ENCODE data around the gene HSPA14.
"Not testable (repeated sequence)": the region's sequence is repeated elsewhere in the genome, so short reads cannot be mapped to it uniquely, and the experiment has no call there.

HSPA14 gene

GRCh38 chr10:14852236-14852635 is 14.1 kb downstream of the HSPA14 start:
- no peak for DNase-seq
- no peaks in the 10 kb centered on the region for H3K27me3 ChIP-seq (replicated peaks in 2 of 5; ENCODE audit: control insufficient read depth in 4 of 5, insufficient read depth in 5 of 5, low read length in 4 of 5)
- no peaks in the 10 kb centered on the region for H3K4me1 ChIP-seq (ENCODE audit: control extremely low read depth in 1 of 4, control insufficient read depth in 4 of 4, insufficient read depth in 4 of 4, low read length in 3 of 4)
- no peak overlapping the region for H3K4me3 ChIP-seq (ENCODE audit: control insufficient read depth in 1 of 7, extremely low read depth in 1 of 7, insufficient read depth in 4 of 7, low read depth in 2 of 7, low read length in 6 of 7)
- peaks cover 12 to 51% (median 30%) of the 10 kb centered on the region in 4 experiments for H3K36me3 ChIP-seq (ENCODE audit: control insufficient read depth in 4 of 4, insufficient read depth in 4 of 4, low read length in 3 of 4)
- no peak overlapping the region for H3K27ac ChIP-seq (ENCODE audit: insufficient read depth in 1 of 2, low read depth in 1 of 2, low read length in 2 of 2, poor library complexity in 1 of 2, severe bottlenecking in 2 of 2)
- 100% methylated on average over 2 of the region's 3 CpGs for WGBS (ENCODE audit: insufficient coverage)
- H3K9me3 ChIP-seq (ENCODE audit: control extremely low read depth in 1 of 5, control insufficient read depth in 4 of 5, insufficient read depth in 2 of 5, low read depth in 1 of 5, low read length in 4 of 5), result no peaks in the 10 kb centered on the region
- POLR2A ChIA-PET, result no interaction called here
- CTCF ChIA-PET, result interaction anchor here (2.1 kb wide), 1 partner anchor 9 kb away, joined by 6 read pairs; no protein-coding TSS in a partner anchor

GRCh38 chr10:14855453-14855852 is 17.3 kb downstream of the HSPA14 start:
- no peak for DNase-seq
- Histone ChIP-seq H3K4me3 (ENCODE audit: control insufficient read depth in 1 of 7, extremely low read depth in 1 of 7, insufficient read depth in 4 of 7, low read depth in 2 of 7, low read length in 6 of 7) (no peak overlapping the region), H3K27me3 (replicated peaks in 2 of 5; ENCODE audit: control insufficient read depth in 4 of 5, insufficient read depth in 5 of 5, low read length in 4 of 5) (no peaks in the 10 kb centered on the region), H3K36me3 (ENCODE audit: control insufficient read depth in 4 of 4, insufficient read depth in 4 of 4, low read length in 3 of 4) (peaks cover 12 to 63% (median 36%) of the 10 kb centered on the region in 4 experiments), H3K27ac (ENCODE audit: insufficient read depth in 1 of 2, low read depth in 1 of 2, low read length in 2 of 2, poor library complexity in 1 of 2, severe bottlenecking in 2 of 2) (no peak overlapping the region), H3K4me1 (ENCODE audit: control extremely low read depth in 1 of 4, control insufficient read depth in 4 of 4, insufficient read depth in 4 of 4, low read length in 3 of 4) (no peaks in the 10 kb centered on the region), H3K9me3 (ENCODE audit: control extremely low read depth in 1 of 5, control insufficient read depth in 4 of 5, insufficient read depth in 2 of 5, low read depth in 1 of 5, low read length in 4 of 5) (no peaks in the 10 kb centered on the region)
- ChIA-PET CTCF (no interaction called here), POLR2A (no interaction called here)
- WGBS (ENCODE audit: insufficient coverage), result no CpG with 5 or more reads among the region's 1 CpG

- ChIA-PET CTCF (interaction anchor here (2.9 kb wide), 1 partner anchor 10 kb away, joined by 13 read pairs; no protein-coding TSS in a partner anchor), POLR2A (interaction anchor here (0.6 kb wide), 1 partner anchor 20 kb away, joined by 3 read pairs; no protein-coding TSS in a partner anchor)
- Histone ChIP-seq H3K9me3 (ENCODE audit: control extremely low read depth in 1 of 5, control insufficient read depth in 4 of 5, insufficient read depth in 2 of 5, low read depth in 1 of 5, low read length in 4 of 5) (no peaks in the 10 kb centered on the region), H3K36me3 (ENCODE audit: control insufficient read depth in 4 of 4, insufficient read depth in 4 of 4, low read length in 3 of 4) (peaks cover 9 to 61% (median 30%) of the 10 kb centered on the region in 4 experiments), H3K4me3 (ENCODE audit: control insufficient read depth in 1 of 7, extremely low read depth in 1 of 7, insufficient read depth in 4 of 7, low read depth in 2 of 7, low read length in 6 of 7) (no peak overlapping the region), H3K4me1 (ENCODE audit: control extremely low read depth in 1 of 4, control insufficient read depth in 4 of 4, insufficient read depth in 4 of 4, low read length in 3 of 4) (no peaks in the 10 kb centered on the region), H3K27me3 (replicated peaks in 2 of 5; ENCODE audit: control insufficient read depth in 4 of 5, insufficient read depth in 5 of 5, low read length in 4 of 5) (no peaks in the 10 kb centered on the region), H3K27ac (ENCODE audit: insufficient read depth in 1 of 2, low read depth in 1 of 2, low read length in 2 of 2, poor library complexity in 1 of 2, severe bottlenecking in 2 of 2) (no peak overlapping the region)
- no peak for DNase-seq
- 100% methylated on average over 1 of the region's 6 CpGs for WGBS (ENCODE audit: insufficient coverage)
Observed at GRCh38 chr10:14858338-14858960, 20.3 kb downstream of the HSPA14 start.

- Histone ChIP-seq H3K9me3 (ENCODE audit: control extremely low read depth in 1 of 5, control insufficient read depth in 4 of 5, insufficient read depth in 2 of 5, low read depth in 1 of 5, low read length in 4 of 5) (no peaks in the 10 kb centered on the region), H3K36me3 (ENCODE audit: control insufficient read depth in 4 of 4, insufficient read depth in 4 of 4, low read length in 3 of 4) (peaks cover 9 to 60% (median 29%) of the 10 kb centered on the region in 4 experiments), H3K4me3 (ENCODE audit: control insufficient read depth in 1 of 7, extremely low read depth in 1 of 7, insufficient read depth in 4 of 7, low read depth in 2 of 7, low read length in 6 of 7) (no peak overlapping the region), H3K27ac (ENCODE audit: insufficient read depth in 1 of 2, low read depth in 1 of 2, low read length in 2 of 2, poor library complexity in 1 of 2, severe bottlenecking in 2 of 2) (no peak overlapping the region), H3K27me3 (replicated peaks in 2 of 5; ENCODE audit: control insufficient read depth in 4 of 5, insufficient read depth in 5 of 5, low read length in 4 of 5) (no peaks in the 10 kb centered on the region), H3K4me1 (ENCODE audit: control extremely low read depth in 1 of 4, control insufficient read depth in 4 of 4, insufficient read depth in 4 of 4, low read length in 3 of 4) (no peaks in the 10 kb centered on the region)
- 96% methylated on average over 4 of the region's 5 CpGs for WGBS (ENCODE audit: insufficient coverage)
- ChIA-PET POLR2A (no interaction called here), CTCF (interaction anchor here (2.9 kb wide), 1 partner anchor 11 kb away, joined by 13 read pairs; no protein-coding TSS in a partner anchor)
- DNase-seq, result no peak
Observed at GRCh38 chr10:14859043-14859442, 20.9 kb downstream of the HSPA14 start.

GRCh38 chr10:14859775-14860174 is 21.7 kb downstream of the HSPA14 start:
- Histone ChIP-seq H3K9me3 (ENCODE audit: control extremely low read depth in 1 of 5, control insufficient read depth in 4 of 5, insufficient read depth in 2 of 5, low read depth in 1 of 5, low read length in 4 of 5) (no peaks in the 10 kb centered on the region), H3K4me3 (ENCODE audit: control insufficient read depth in 1 of 7, extremely low read depth in 1 of 7, insufficient read depth in 4 of 7, low read depth in 2 of 7, low read length in 6 of 7) (no peak overlapping the region), H3K27me3 (replicated peaks in 2 of 5; ENCODE audit: control insufficient read depth in 4 of 5, insufficient read depth in 5 of 5, low read length in 4 of 5) (no peaks in the 10 kb centered on the region), H3K27ac (ENCODE audit: insufficient read depth in 1 of 2, low read depth in 1 of 2, low read length in 2 of 2, poor library complexity in 1 of 2, severe bottlenecking in 2 of 2) (no peak overlapping the region), H3K4me1 (ENCODE audit: control extremely low read depth in 1 of 4, control insufficient read depth in 4 of 4, insufficient read depth in 4 of 4, low read length in 3 of 4) (no peaks in the 10 kb centered on the region), H3K36me3 (ENCODE audit: control insufficient read depth in 4 of 4, insufficient read depth in 4 of 4, low read length in 3 of 4) (peaks cover 7 to 55% (median 25%) of the 10 kb centered on the region in 4 experiments)
- ChIA-PET CTCF (interaction anchor here (2.9 kb wide), 1 partner anchor 12 kb away, joined by 13 read pairs; no protein-coding TSS in a partner anchor), POLR2A (no interaction called here)
- DNase-seq, result no peak

GRCh38 chr10:14860791-14861190 is 22.7 kb downstream of the HSPA14 start:
- POLR2A ChIA-PET, result no interaction called here

GRCh38 chr10:14864466-14864865 is 26.4 kb downstream of the HSPA14 start:
- peaks cover 8 to 43% (median 18%) of the 10 kb centered on the region in 4 experiments for H3K36me3 ChIP-seq (ENCODE audit: control insufficient read depth in 4 of 4, insufficient read depth in 4 of 4, low read length in 3 of 4)
- H3K9me3 ChIP-seq (ENCODE audit: control extremely low read depth in 1 of 5, control insufficient read depth in 4 of 5, insufficient read depth in 2 of 5, low read depth in 1 of 5, low read length in 4 of 5); POLR2A ChIA-PET; H3K27ac ChIP-seq (ENCODE audit: insufficient read depth in 1 of 2, low read depth in 1 of 2, low read length in 2 of 2, poor library complexity in 1 of 2, severe bottlenecking in 2 of 2); H3K27me3 ChIP-seq (replicated peaks in 2 of 5; ENCODE audit: control insufficient read depth in 4 of 5, insufficient read depth in 5 of 5, low read length in 4 of 5); CTCF ChIA-PET; DNase-seq; H3K4me1 ChIP-seq (ENCODE audit: control extremely low read depth in 1 of 4, control insufficient read depth in 4 of 4, insufficient read depth in 4 of 4, low read length in 3 of 4); H3K4me3 ChIP-seq (ENCODE audit: control insufficient read depth in 1 of 7, extremely low read depth in 1 of 7, insufficient read depth in 4 of 7, low read depth in 2 of 7, low read length in 6 of 7): not testable (repeated sequence)
- WGBS (ENCODE audit: insufficient coverage), result 100% methylated on average over 3 of the region's 6 CpGs

More at GRCh38 chr10:14860791-14861190, 22.7 kb downstream of the HSPA14 start:
- H3K9me3 ChIP-seq (ENCODE audit: control extremely low read depth in 1 of 5, control insufficient read depth in 4 of 5, insufficient read depth in 2 of 5, low read depth in 1 of 5, low read length in 4 of 5), result no peaks in the 10 kb centered on the region
- DNase-seq, result no peak
- 92% methylated on average over 1 of the region's 1 CpG for WGBS (ENCODE audit: insufficient coverage)
- no peaks in the 10 kb centered on the region for H3K4me1 ChIP-seq (ENCODE audit: control extremely low read depth in 1 of 4, control insufficient read depth in 4 of 4, insufficient read depth in 4 of 4, low read length in 3 of 4)
- peaks cover 5 to 50% (median 24%) of the 10 kb centered on the region in 4 experiments for H3K36me3 ChIP-seq (ENCODE audit: control insufficient read depth in 4 of 4, insufficient read depth in 4 of 4, low read length in 3 of 4)
- no peak overlapping the region for H3K4me3 ChIP-seq (ENCODE audit: control insufficient read depth in 1 of 7, extremely low read depth in 1 of 7, insufficient read depth in 4 of 7, low read depth in 2 of 7, low read length in 6 of 7)
- CTCF ChIA-PET, result interaction anchor here (2.9 kb wide), 1 partner anchor 13 kb away, joined by 13 read pairs; no protein-coding TSS in a partner anchor
- no peaks in the 10 kb centered on the region for H3K27me3 ChIP-seq (replicated peaks in 2 of 5; ENCODE audit: control insufficient read depth in 4 of 5, insufficient read depth in 5 of 5, low read length in 4 of 5)
- no peak overlapping the region for H3K27ac ChIP-seq (ENCODE audit: insufficient read depth in 1 of 2, low read depth in 1 of 2, low read length in 2 of 2, poor library complexity in 1 of 2, severe bottlenecking in 2 of 2)
